SU-DHL-6 (cell line): ENCODE data around the gene INO80C.

Experiments
- H2AFZ ChIP-seq: fragments of 200-600 bp; sonication (generic); 2 replicates; pipeline ENCODE4 v1.6.1; 2014; ENCODE audit warnings: low read depth, mild to moderate bottlenecking, moderate library complexity, mixed read lengths, antibody characterized with exemption, low read length; ENCODE audit not compliant: severe bottlenecking
- H3F3A ChIP-seq: fragments of 200-600 bp; shearing (Covaris generic); 2 replicates; pipeline ENCODE4 v1.6.0; 2016; ENCODE audit warnings: antibody characterized with exemption, mild to moderate bottlenecking; ENCODE audit not compliant: insufficient read depth
- H3K27ac ChIP-seq: fragments of 200-600 bp; sonication (generic); 2 replicates; pipeline ENCODE4 v1.5.1; 2016; ENCODE audit warnings: low read depth, mild to moderate bottlenecking, low read length, moderate library complexity, mixed read lengths
- H3K27me3 ChIP-seq: fragments of 200-600 bp; sonication (generic), shearing (Covaris generic); 2 replicates; pipeline ENCODE4 v1.6.0; 2014; ENCODE audit warnings: mild to moderate bottlenecking, low read length
- H3K36me3 ChIP-seq: fragments of 200-600 bp; sonication (generic); 2 replicates; pipeline ENCODE4 v1.6.1; 2014; ENCODE audit warnings: mild to moderate bottlenecking, low read length, mixed read lengths
- H3K4me2 ChIP-seq: fragments of 300-600, 200-600 bp; shearing (Covaris generic), sonication (generic); 2 replicates; pipeline ENCODE4 v1.6.0; 2014; ENCODE audit warnings: low read length, low read depth, mild to moderate bottlenecking; ENCODE audit not compliant: poor library complexity, severe bottlenecking
- H3K4me3 ChIP-seq: fragments of 200-600 bp; sonication (generic); 2 replicates; pipeline ENCODE4 v1.5.1; 2014; ENCODE audit warnings: antibody characterized with exemption, low read length, mild to moderate bottlenecking, mixed read lengths; ENCODE audit not compliant: insufficient read depth, poor library complexity, severe bottlenecking
- H3K79me2 ChIP-seq: fragments of 200-600 bp; sonication (generic); 2 replicates; pipeline ENCODE4 v1.6.1; 2014; ENCODE audit warnings: mild to moderate bottlenecking, low read length, moderate library complexity; ENCODE audit not compliant: insufficient read depth
- H3K9ac ChIP-seq: fragments of 200-600 bp; sonication (generic); 2 replicates; pipeline ENCODE4 v1.7.0; 2014; ENCODE audit warnings: mild to moderate bottlenecking, low read length
- H3K9me2 ChIP-seq: fragments of 200-600 bp; sonication (generic); replicated peaks from 2 replicates; pipeline ENCODE4 v1.6.1; 2014; ENCODE audit warnings: low read length; ENCODE audit not compliant: insufficient read depth
- H3K9me3 ChIP-seq: fragments of 200-600 bp; sonication (generic); 2 replicates; pipeline ENCODE4 v1.6.1; 2014; ENCODE audit warnings: low read length, mixed read lengths; ENCODE audit not compliant: insufficient read depth
- H4K20me1 ChIP-seq: fragments of 200-600 bp; sonication (generic); 2 replicates; pipeline ENCODE4 v1.6.1; 2014; ENCODE audit warnings: low read depth, mild to moderate bottlenecking, antibody characterized with exemption, low read length, moderate library complexity, mixed read lengths
- EZH2phosphoT487 ChIP-seq: fragments of 200-600 bp; sonication (generic), shearing (Covaris generic); conservative IDR thresholded peaks from 2 replicates; pipeline ENCODE4 v1.6.1; 2018; ENCODE audit warnings: mild to moderate bottlenecking, antibody characterized with exemption, low read length, moderate library complexity, mixed read lengths
- TF ChIP-seq, protein P1 (sequence below): fragments of 200-600 bp; sonication (generic); IDR thresholded peaks from one replicate; pipeline ENCODE4 v1.5.1; 2017; ENCODE audit warnings: antibody characterized with exemption, mild to moderate bottlenecking, low read length, moderate library complexity; ENCODE audit not compliant: insufficient read depth, poor library complexity, severe bottlenecking

The INO80C gene

DNA sequence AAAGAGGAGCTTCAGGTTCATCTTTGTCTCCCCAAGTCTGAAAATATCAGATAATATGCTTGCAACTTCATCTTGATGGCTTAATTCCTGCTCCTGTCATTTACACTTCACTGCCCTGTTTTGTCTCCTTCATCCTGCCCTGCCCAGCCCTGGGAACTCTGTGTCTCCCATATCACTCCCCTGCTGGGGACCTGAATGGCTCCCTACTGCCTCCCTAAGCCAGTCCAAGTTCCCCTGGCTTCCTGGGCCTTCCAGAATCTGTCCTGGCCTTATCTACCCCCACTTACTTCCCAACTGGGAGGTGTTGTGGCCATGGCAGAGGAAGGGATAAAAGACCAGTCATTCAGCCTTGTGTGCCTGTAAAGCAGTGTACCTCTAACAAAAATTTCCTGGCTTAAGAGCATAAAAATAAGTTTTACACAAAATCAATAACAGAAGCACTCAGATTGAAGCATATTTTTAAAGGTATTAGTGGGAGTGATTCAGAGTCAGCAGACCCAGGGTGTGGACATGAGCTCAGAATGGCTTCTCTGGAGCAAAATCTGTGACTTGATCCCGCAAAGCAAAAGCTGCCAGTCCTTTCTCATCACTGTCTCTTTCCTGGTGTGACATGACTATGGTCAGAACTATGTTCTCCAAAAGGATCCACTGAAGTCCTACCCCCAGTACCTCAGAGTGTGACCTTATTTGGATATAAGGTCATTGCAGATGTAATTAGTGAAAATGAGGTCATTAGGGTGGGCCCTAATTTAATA, 59.1 kb downstream of the INO80C start:
- Histone ChIP-seq H3K27ac (no peak overlapping the region), H3K9me3 (no peaks in the 10 kb centered on the region), H2AFZ (no peak overlapping the region), H4K20me1 (no peaks in the 10 kb centered on the region), H3K27me3 (no peaks in the 10 kb centered on the region), H3K4me3 (no peak overlapping the region), H3K9ac (no peak overlapping the region), H3K36me3 (no peaks in the 10 kb centered on the region), H3K79me2 (no peaks in the 10 kb centered on the region), H3F3A (no peaks in the 10 kb centered on the region), H3K4me2 (no peak overlapping the region), H3K9me2 (no peaks in the 10 kb centered on the region)
- TF ChIP-seq EZH2phosphoT487, result no peak
- TF ChIP-seq, protein P1, sequence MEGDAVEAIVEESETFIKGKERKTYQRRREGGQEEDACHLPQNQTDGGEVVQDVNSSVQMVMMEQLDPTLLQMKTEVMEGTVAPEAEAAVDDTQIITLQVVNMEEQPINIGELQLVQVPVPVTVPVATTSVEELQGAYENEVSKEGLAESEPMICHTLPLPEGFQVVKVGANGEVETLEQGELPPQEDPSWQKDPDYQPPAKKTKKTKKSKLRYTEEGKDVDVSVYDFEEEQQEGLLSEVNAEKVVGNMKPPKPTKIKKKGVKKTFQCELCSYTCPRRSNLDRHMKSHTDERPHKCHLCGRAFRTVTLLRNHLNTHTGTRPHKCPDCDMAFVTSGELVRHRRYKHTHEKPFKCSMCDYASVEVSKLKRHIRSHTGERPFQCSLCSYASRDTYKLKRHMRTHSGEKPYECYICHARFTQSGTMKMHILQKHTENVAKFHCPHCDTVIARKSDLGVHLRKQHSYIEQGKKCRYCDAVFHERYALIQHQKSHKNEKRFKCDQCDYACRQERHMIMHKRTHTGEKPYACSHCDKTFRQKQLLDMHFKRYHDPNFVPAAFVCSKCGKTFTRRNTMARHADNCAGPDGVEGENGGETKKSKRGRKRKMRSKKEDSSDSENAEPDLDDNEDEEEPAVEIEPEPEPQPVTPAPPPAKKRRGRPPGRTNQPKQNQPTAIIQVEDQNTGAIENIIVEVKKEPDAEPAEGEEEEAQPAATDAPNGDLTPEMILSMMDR, result no peak

DNA sequence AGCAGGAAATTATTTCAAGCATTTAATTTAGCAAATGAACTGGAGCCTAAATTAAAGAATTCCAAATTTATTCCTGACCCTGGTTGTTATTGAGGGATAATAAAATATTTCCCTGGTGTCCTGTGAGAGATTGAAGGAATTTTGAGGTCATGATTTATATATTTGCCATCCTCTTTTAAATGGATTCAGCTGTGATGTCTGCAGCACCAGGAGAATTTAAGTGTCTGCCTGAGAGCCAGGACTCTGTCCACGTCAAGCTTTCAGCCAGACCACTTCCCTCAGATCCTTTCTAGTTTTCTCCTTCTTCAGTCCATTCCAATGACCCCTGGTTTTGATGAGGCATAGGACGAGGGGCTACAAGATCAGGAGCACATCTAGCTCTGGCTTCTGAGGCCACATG, 59.9 kb downstream of the INO80C start:
- no peaks in the 10 kb centered on the region for H4K20me1 ChIP-seq
- no peak overlapping the region for H3K4me3 ChIP-seq
- no peak for TF ChIP-seq EZH2phosphoT487
- TF ChIP-seq, protein P1, result no peak
- H3K27ac ChIP-seq, result no peak overlapping the region
- H3K9me2 ChIP-seq, result no peaks in the 10 kb centered on the region
- no peak overlapping the region for H2AFZ ChIP-seq
- no peaks in the 10 kb centered on the region for H3K79me2 ChIP-seq
- H3K36me3 ChIP-seq, result no peaks in the 10 kb centered on the region
- H3K27me3 ChIP-seq, result no peaks in the 10 kb centered on the region
- no peak overlapping the region for H3K9ac ChIP-seq
- no peaks in the 10 kb centered on the region for H3K9me3 ChIP-seq
- no peak overlapping the region for H3K4me2 ChIP-seq
- H3F3A ChIP-seq, result no peaks in the 10 kb centered on the region

DNA sequence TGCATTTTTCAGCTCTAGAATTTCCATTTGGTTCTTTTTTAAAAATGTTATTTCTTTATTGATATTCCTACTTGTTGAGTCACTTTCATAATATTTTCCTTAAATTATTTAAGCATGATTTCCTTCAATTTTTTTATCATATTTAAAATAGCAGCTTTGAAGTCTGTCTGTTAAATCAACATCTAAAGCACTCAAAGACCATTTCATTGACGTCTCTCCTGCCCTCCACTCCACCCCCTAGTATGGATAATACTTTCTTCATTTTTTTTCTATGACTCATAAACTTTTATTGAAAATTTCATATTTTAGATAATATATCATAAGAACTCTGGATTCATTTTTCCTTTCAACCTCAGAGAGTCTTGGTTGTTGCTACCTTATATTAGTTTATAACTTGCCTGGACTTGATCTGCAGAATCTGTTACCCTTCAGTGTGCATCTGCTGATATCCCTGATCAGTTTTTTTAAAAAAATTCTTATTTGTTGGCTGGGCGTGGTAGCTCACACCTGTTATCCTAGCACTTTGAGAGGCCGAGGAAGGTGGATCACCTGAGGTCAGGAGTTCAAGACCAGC, 61.6 kb downstream of the INO80C start:
- no peak overlapping the region for H2AFZ ChIP-seq
- no peak overlapping the region for H3K4me2 ChIP-seq
- no peak overlapping the region for H3K9ac ChIP-seq
- no peaks in the 10 kb centered on the region for H3F3A ChIP-seq
- H3K79me2 ChIP-seq, result no peaks in the 10 kb centered on the region
- no peaks in the 10 kb centered on the region for H4K20me1 ChIP-seq
- no peak overlapping the region for H3K27ac ChIP-seq
- H3K9me3 ChIP-seq, result no peaks in the 10 kb centered on the region
- H3K9me2 ChIP-seq, result no peaks in the 10 kb centered on the region
- TF ChIP-seq EZH2phosphoT487, result no peak
- TF ChIP-seq, protein P1, result no peak
- H3K27me3 ChIP-seq, result no peaks in the 10 kb centered on the region
- H3K4me3 ChIP-seq, result no peak overlapping the region
- no peaks in the 10 kb centered on the region for H3K36me3 ChIP-seq
